Measurements from ENCODE around the gene LRP4. TPM values are rescaled to one million over a fixed set of nuclear protein-coding genes. Genes with fewer than 3 reads are reported as not detected.
A peak's percentile ranks its signal among the peaks of the same experiment; 100 is the strongest.

LRP4 gene
- total and polyA plus RNA-seq, 2 of the 13 experiments (the other 11 are each of a cell fraction or from before 2014, with no cell fraction given) = 4.7 to 13.3 TPM

GRCh38 chr11:46826310-46827044 is 91.9 kb downstream of the LRP4 start (continued):
- TF ChIP-seq ZBTB39 (CRISPR knock-in tag; IDR thresholded peaks at IDR 0.05) = peak; percentile 70; the same call in 1 of the 2 replicates
- no peak for TF ChIP-seq KLF9 (CRISPR knock-in tag; IDR thresholded peaks at IDR 0.05; ENCODE audit: low read depth)
- TF ChIP-seq RARA (CRISPR knock-in tag; IDR thresholded peaks at IDR 0.05) = peak; percentile 95
- TF ChIP-seq, protein P1, sequence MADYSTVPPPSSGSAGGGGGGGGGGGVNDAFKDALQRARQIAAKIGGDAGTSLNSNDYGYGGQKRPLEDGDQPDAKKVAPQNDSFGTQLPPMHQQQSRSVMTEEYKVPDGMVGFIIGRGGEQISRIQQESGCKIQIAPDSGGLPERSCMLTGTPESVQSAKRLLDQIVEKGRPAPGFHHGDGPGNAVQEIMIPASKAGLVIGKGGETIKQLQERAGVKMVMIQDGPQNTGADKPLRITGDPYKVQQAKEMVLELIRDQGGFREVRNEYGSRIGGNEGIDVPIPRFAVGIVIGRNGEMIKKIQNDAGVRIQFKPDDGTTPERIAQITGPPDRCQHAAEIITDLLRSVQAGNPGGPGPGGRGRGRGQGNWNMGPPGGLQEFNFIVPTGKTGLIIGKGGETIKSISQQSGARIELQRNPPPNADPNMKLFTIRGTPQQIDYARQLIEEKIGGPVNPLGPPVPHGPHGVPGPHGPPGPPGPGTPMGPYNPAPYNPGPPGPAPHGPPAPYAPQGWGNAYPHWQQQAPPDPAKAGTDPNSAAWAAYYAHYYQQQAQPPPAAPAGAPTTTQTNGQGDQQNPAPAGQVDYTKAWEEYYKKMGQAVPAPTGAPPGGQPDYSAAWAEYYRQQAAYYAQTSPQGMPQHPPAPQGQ (CRISPR knock-in tag; IDR thresholded peaks at IDR 0.05; ENCODE audit: borderline replicate concordance) = no peak
- peak; percentile 77; the same call in 1 of the 2 replicates for TF ChIP-seq MTA1 (CRISPR knock-in tag; IDR thresholded peaks at IDR 0.05; ENCODE audit: borderline replicate concordance)
- no peak for TF ChIP-seq TBP (CRISPR knock-in tag; IDR thresholded peaks at IDR 0.05)
- peak; percentile 56; the same call in 1 of the 2 replicates for TF ChIP-seq ZMYM3 (CRISPR knock-in tag; IDR thresholded peaks at IDR 0.05)
- TF ChIP-seq ZFP91 (CRISPR knock-in tag; IDR thresholded peaks at IDR 0.05; ENCODE audit: borderline replicate concordance) = peak; percentile 100
- TF ChIP-seq MEIS1 (CRISPR knock-in tag; IDR thresholded peaks at IDR 0.05; ENCODE audit: borderline replicate concordance) = no peak; the same call in 1 of the 2 replicates
- TF ChIP-seq RCOR2 (CRISPR knock-in tag; IDR thresholded peaks at IDR 0.05) = no peak
- TF ChIP-seq ZNF292 (CRISPR knock-in tag; IDR thresholded peaks at IDR 0.05; ENCODE audit: borderline replicate concordance, low read depth) = peak; percentile 88
- TF ChIP-seq AKNA (CRISPR knock-in tag; IDR thresholded peaks at IDR 0.05; ENCODE audit: borderline replicate concordance) = no peak
- TF ChIP-seq ISL2 (CRISPR knock-in tag; IDR thresholded peaks at IDR 0.05) = peak; percentile 62; the same call in 1 of the 2 replicates
- TF ChIP-seq TMF1 (CRISPR knock-in tag; IDR thresholded peaks at IDR 0.05; ENCODE audit: low read depth) = no peak
- TF ChIP-seq, protein P2, sequence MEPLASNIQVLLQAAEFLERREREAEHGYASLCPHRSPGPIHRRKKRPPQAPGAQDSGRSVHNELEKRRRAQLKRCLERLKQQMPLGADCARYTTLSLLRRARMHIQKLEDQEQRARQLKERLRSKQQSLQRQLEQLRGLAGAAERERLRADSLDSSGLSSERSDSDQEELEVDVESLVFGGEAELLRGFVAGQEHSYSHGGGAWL (CRISPR knock-in tag; IDR thresholded peaks at IDR 0.05) = peak; percentile 46; the same call in 1 of the 2 replicates
- TF ChIP-seq HES4 (CRISPR knock-in tag; IDR thresholded peaks at IDR 0.05; ENCODE audit: borderline replicate concordance) = no peak
- TF ChIP-seq RBFOX2 (IDR thresholded peaks at IDR 0.05; ENCODE audit: low read depth, low read length) = peak; percentile 42; the same call in 1 of the 2 replicates
- no peak for TF ChIP-seq RORA (CRISPR knock-in tag; IDR thresholded peaks at IDR 0.05)

All from HepG2 (cell line).